HG03520 (cell line): Measurements from ENCODE around the gene CCDC158.
"Not testable (repeated sequence)": the region's sequence is repeated elsewhere in the genome, so short reads cannot be mapped to it uniquely, and the experiment has no call there.

Source experiments
- ATAC-seq: cut with Tn5 transposase; IDR thresholded peaks from one replicate; pipeline ENCODE4 v1.9.1; 2021; ENCODE audit warnings: mild to moderate bottlenecking, moderate library complexity; ENCODE audit not compliant: unreplicated experiment

Gene CCDC158

GRCh38 chr4:76313547-76313946 is 107.4 kb downstream of the CCDC158 start:
- no peak for ATAC-seq

- ATAC-seq, result no peak
Observed at GRCh38 chr4:76312457-76312856, 108.5 kb downstream of the CCDC158 start.

GRCh38 chr4:76311896-76312331 is 109.0 kb downstream of the CCDC158 start:
- ATAC-seq, result no peak

- ATAC-seq, result no peak
Observed at GRCh38 chr4:76310683-76311082, 110.3 kb downstream of the CCDC158 start.

- no peak for ATAC-seq
Observed at GRCh38 chr4:76309939-76310550, 110.9 kb downstream of the CCDC158 start.

GRCh38 chr4:76308548-76308947 is 112.4 kb downstream of the CCDC158 start:
- no peak for ATAC-seq

- no peak for ATAC-seq
Observed at GRCh38 chr4:76307660-76308014, 113.3 kb downstream of the CCDC158 start.

- no peak for ATAC-seq
Observed at GRCh38 chr4:76306882-76307659, 113.9 kb downstream of the CCDC158 start.

- no peak for ATAC-seq
Observed at GRCh38 chr4:76305971-76306881, 114.7 kb downstream of the CCDC158 start, which contains the start of gene STBD1. STBD1 (plus strand) TSS chr4:76306733; CDS start chr4:76306770, 37 bp downstream.

GRCh38 chr4:76305033-76305687 is 115.8 kb downstream of the CCDC158 start:
- ATAC-seq, result no peak

GRCh38 chr4:76302826-76303438 is 118.0 kb downstream of the CCDC158 start:
- no peak for ATAC-seq

GRCh38 chr4:76301775-76302162 is 119.2 kb downstream of the CCDC158 start:
- ATAC-seq, result no peak

GRCh38 chr4:76301068-76301774 is 119.7 kb downstream of the CCDC158 start:
- peak; percentile 98 for ATAC-seq

GRCh38 chr4:76300012-76300411 is 120.9 kb downstream of the CCDC158 start:
- no peak for ATAC-seq

GRCh38 chr4:76298227-76298626 is 122.7 kb downstream of the CCDC158 start:
- no peak for ATAC-seq

- no peak for ATAC-seq
Observed at GRCh38 chr4:76296286-76296820, 124.6 kb downstream of the CCDC158 start.

GRCh38 chr4:76293772-76294171 is 127.2 kb downstream of the CCDC158 start:
- no peak for ATAC-seq

- ATAC-seq, result no peak
Observed at GRCh38 chr4:76292730-76293129, 128.2 kb downstream of the CCDC158 start.

GRCh38 chr4:76287811-76288210 is 133.1 kb downstream of the CCDC158 start:
- ATAC-seq, result not testable (repeated sequence)

GRCh38 chr4:76283900-76284299 is 137.0 kb downstream of the CCDC158 start:
- no peak for ATAC-seq
